ENCODE results near the gene FOXN3.

The FOXN3 gene

GRCh38 chr14:89402363-89402762 lies 14.7 kb downstream of the FOXN3 start:
- Histone ChIP-seq H3K27me3 (replicated peaks in 2 of 5; ENCODE audit: control insufficient read depth in 4 of 5, insufficient read depth in 5 of 5, low read length in 4 of 5) (no peaks in the 10 kb centered on the region), H3K4me3 (ENCODE audit: control insufficient read depth in 1 of 7, extremely low read depth in 1 of 7, insufficient read depth in 4 of 7, low read depth in 2 of 7, low read length in 6 of 7) (no peak overlapping the region), H3K27ac (ENCODE audit: insufficient read depth in 1 of 2, low read depth in 1 of 2, low read length in 2 of 2, poor library complexity in 1 of 2, severe bottlenecking in 2 of 2) (no peak overlapping the region), H3K4me1 (ENCODE audit: control extremely low read depth in 1 of 4, control insufficient read depth in 4 of 4, insufficient read depth in 4 of 4, low read length in 3 of 4) (peaks cover 2 to 28% (median 20%) of the 10 kb centered on the region in 4 experiments), H3K9me3 (ENCODE audit: control extremely low read depth in 1 of 5, control insufficient read depth in 4 of 5, insufficient read depth in 2 of 5, low read depth in 1 of 5, low read length in 4 of 5) (no peaks in the 10 kb centered on the region), H3K36me3 (ENCODE audit: control insufficient read depth in 4 of 4, insufficient read depth in 4 of 4, low read length in 3 of 4) (peaks cover 0 to 28% (median 3%) of the 10 kb centered on the region in 4 experiments)
- DNase-seq: peak in 1 of 3 donors; percentile 41
- ChIA-PET POLR2A (no interaction called here), CTCF (interaction anchor here (0.6 kb wide), 1 partner anchor 140 kb away, joined by 3 read pairs; no protein-coding TSS in a partner anchor)
- WGBS (ENCODE audit: insufficient coverage): 100% methylated on average over 3 of the region's 3 CpGs

GRCh38 chr14:89401761-89402160 lies 15.3 kb downstream of the FOXN3 start:
- POLR2A ChIA-PET: no interaction called here
- H3K36me3 ChIP-seq (ENCODE audit: control insufficient read depth in 4 of 4, insufficient read depth in 4 of 4, low read length in 3 of 4): peaks cover 0 to 24% (median 3%) of the 10 kb centered on the region in 4 experiments
- H3K27ac ChIP-seq (ENCODE audit: insufficient read depth in 1 of 2, low read depth in 1 of 2, low read length in 2 of 2, poor library complexity in 1 of 2, severe bottlenecking in 2 of 2): no peak overlapping the region
- H3K9me3 ChIP-seq (ENCODE audit: control extremely low read depth in 1 of 5, control insufficient read depth in 4 of 5, insufficient read depth in 2 of 5, low read depth in 1 of 5, low read length in 4 of 5): no peaks in the 10 kb centered on the region
- WGBS (ENCODE audit: insufficient coverage): 47% methylated on average over 2 of the region's 4 CpGs
- no peak overlapping the region for H3K4me3 ChIP-seq (ENCODE audit: control insufficient read depth in 1 of 7, extremely low read depth in 1 of 7, insufficient read depth in 4 of 7, low read depth in 2 of 7, low read length in 6 of 7)
- H3K4me1 ChIP-seq (ENCODE audit: control extremely low read depth in 1 of 4, control insufficient read depth in 4 of 4, insufficient read depth in 4 of 4, low read length in 3 of 4): peaks cover 2 to 23% (median 16%) of the 10 kb centered on the region in 4 experiments
- CTCF ChIA-PET: interaction anchor here (1.8 kb wide), 1 partner anchor 8 kb away, joined by 7 read pairs; no protein-coding TSS in a partner anchor
- H3K27me3 ChIP-seq (replicated peaks in 2 of 5; ENCODE audit: control insufficient read depth in 4 of 5, insufficient read depth in 5 of 5, low read length in 4 of 5): no peaks in the 10 kb centered on the region
- DNase-seq: no peak

DNA sequence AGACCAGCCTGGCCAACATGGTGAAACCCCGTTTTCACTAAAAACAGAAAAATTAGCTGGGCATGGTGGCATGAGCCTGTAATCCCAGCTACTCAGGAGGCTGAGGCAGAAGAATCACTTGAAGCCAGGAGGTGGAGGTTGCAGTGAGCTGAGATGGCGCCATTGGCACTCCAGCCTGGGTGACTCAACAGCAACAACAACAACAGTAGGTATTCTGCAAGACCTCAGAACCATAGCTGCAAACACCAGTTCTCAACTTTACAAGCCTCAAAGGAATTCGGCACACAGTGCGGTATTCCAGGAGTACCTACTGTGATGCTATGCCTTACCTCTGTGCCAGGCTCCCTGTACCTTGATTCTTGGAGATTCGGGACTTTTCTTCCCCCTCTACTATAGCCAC lies 15.8 kb downstream of the FOXN3 start:
- H3K4me1 ChIP-seq (ENCODE audit: control extremely low read depth in 1 of 4, control insufficient read depth in 4 of 4, insufficient read depth in 4 of 4, low read length in 3 of 4): peaks cover 2 to 23% (median 16%) of the 10 kb centered on the region in 4 experiments
- H3K4me3 ChIP-seq (ENCODE audit: control insufficient read depth in 1 of 7, extremely low read depth in 1 of 7, insufficient read depth in 4 of 7, low read depth in 2 of 7, low read length in 6 of 7): no peak overlapping the region
- CTCF ChIA-PET: interaction anchor here (1.2 to 1.8 kb wide), 2 partner anchors 8 to 160 kb away, joined by 3 to 7 read pairs; no protein-coding TSS in a partner anchor
- DNase-seq: no peak
- H3K9me3 ChIP-seq (ENCODE audit: control extremely low read depth in 1 of 5, control insufficient read depth in 4 of 5, insufficient read depth in 2 of 5, low read depth in 1 of 5, low read length in 4 of 5): no peaks in the 10 kb centered on the region
- POLR2A ChIA-PET: interaction anchor here (0.5 kb wide), 1 partner anchor 15 kb away, joined by 3 read pairs; no protein-coding TSS in a partner anchor
- H3K27ac ChIP-seq (ENCODE audit: insufficient read depth in 1 of 2, low read depth in 1 of 2, low read length in 2 of 2, poor library complexity in 1 of 2, severe bottlenecking in 2 of 2): no peak overlapping the region
- WGBS (ENCODE audit: insufficient coverage): 100% methylated on average over 4 of the region's 5 CpGs
- H3K36me3 ChIP-seq (ENCODE audit: control insufficient read depth in 4 of 4, insufficient read depth in 4 of 4, low read length in 3 of 4): peaks cover 0 to 24% (median 3%) of the 10 kb centered on the region in 4 experiments
- no peaks in the 10 kb centered on the region for H3K27me3 ChIP-seq (replicated peaks in 2 of 5; ENCODE audit: control insufficient read depth in 4 of 5, insufficient read depth in 5 of 5, low read length in 4 of 5)

- POLR2A ChIA-PET: interaction anchor here (0.5 kb wide), 1 partner anchor 15 kb away, joined by 3 read pairs; no protein-coding TSS in a partner anchor
- 100% methylated on average over 2 of the region's 2 CpGs for WGBS (ENCODE audit: insufficient coverage)
- Histone ChIP-seq H3K27me3 (replicated peaks in 2 of 5; ENCODE audit: control insufficient read depth in 4 of 5, insufficient read depth in 5 of 5, low read length in 4 of 5) (no peaks in the 10 kb centered on the region), H3K4me3 (ENCODE audit: control insufficient read depth in 1 of 7, extremely low read depth in 1 of 7, insufficient read depth in 4 of 7, low read depth in 2 of 7, low read length in 6 of 7) (no peak overlapping the region), H3K9me3 (ENCODE audit: control extremely low read depth in 1 of 5, control insufficient read depth in 4 of 5, insufficient read depth in 2 of 5, low read depth in 1 of 5, low read length in 4 of 5) (no peaks in the 10 kb centered on the region), H3K4me1 (ENCODE audit: control extremely low read depth in 1 of 4, control insufficient read depth in 4 of 4, insufficient read depth in 4 of 4, low read length in 3 of 4) (peaks cover 2 to 23% (median 16%) of the 10 kb centered on the region in 4 experiments), H3K27ac (ENCODE audit: insufficient read depth in 1 of 2, low read depth in 1 of 2, low read length in 2 of 2, poor library complexity in 1 of 2, severe bottlenecking in 2 of 2) (no peak overlapping the region), H3K36me3 (ENCODE audit: control insufficient read depth in 4 of 4, insufficient read depth in 4 of 4, low read length in 3 of 4) (peaks cover 0 to 20% (median 3%) of the 10 kb centered on the region in 4 experiments)
- no peak for DNase-seq
- CTCF ChIA-PET: interaction anchor here (1.2 to 1.8 kb wide), 2 partner anchors 9 to 159 kb away, joined by 3 to 7 read pairs; no protein-coding TSS in a partner anchor
Observed at GRCh38 chr14:89400529-89400928, 16.5 kb downstream of the FOXN3 start.

GRCh38 chr14:89399594-89400068 lies 17.4 kb downstream of the FOXN3 start:
- H3K27ac ChIP-seq (ENCODE audit: insufficient read depth in 1 of 2, low read depth in 1 of 2, low read length in 2 of 2, poor library complexity in 1 of 2, severe bottlenecking in 2 of 2): peak overlapping the region; percentile 51 to 69
- H3K4me3 ChIP-seq (ENCODE audit: control insufficient read depth in 1 of 7, extremely low read depth in 1 of 7, insufficient read depth in 4 of 7, low read depth in 2 of 7, low read length in 6 of 7): peak overlapping the region in 1 of 7 experiments; percentile 12
- no peaks in the 10 kb centered on the region for H3K27me3 ChIP-seq (replicated peaks in 2 of 5; ENCODE audit: control insufficient read depth in 4 of 5, insufficient read depth in 5 of 5, low read length in 4 of 5)
- DNase-seq: peak; percentile 64 to 93 (median 90)
- 50% methylated on average over 5 of the region's 10 CpGs for WGBS (ENCODE audit: insufficient coverage)
- ChIA-PET POLR2A (no interaction called here), CTCF (interaction anchor here (0.6 to 1.8 kb wide), 2 partner anchors 10 to 72 kb away, joined by 3 to 7 read pairs; no protein-coding TSS in a partner anchor)
- H3K4me1 ChIP-seq (ENCODE audit: control extremely low read depth in 1 of 4, control insufficient read depth in 4 of 4, insufficient read depth in 4 of 4, low read length in 3 of 4): peaks cover 2 to 30% (median 22%) of the 10 kb centered on the region in 4 experiments
- H3K36me3 ChIP-seq (ENCODE audit: control insufficient read depth in 4 of 4, insufficient read depth in 4 of 4, low read length in 3 of 4): peaks cover 0 to 14% (median 3%) of the 10 kb centered on the region in 4 experiments
- H3K9me3 ChIP-seq (ENCODE audit: control extremely low read depth in 1 of 5, control insufficient read depth in 4 of 5, insufficient read depth in 2 of 5, low read depth in 1 of 5, low read length in 4 of 5): no peaks in the 10 kb centered on the region

- CTCF ChIA-PET: interaction anchor here (0.6 to 1.0 kb wide), 2 partner anchors 17 to 72 kb away, joined by 3 read pairs; no protein-coding TSS in a partner anchor
- no peak for DNase-seq
- Histone ChIP-seq H3K9me3 (ENCODE audit: control extremely low read depth in 1 of 5, control insufficient read depth in 4 of 5, insufficient read depth in 2 of 5, low read depth in 1 of 5, low read length in 4 of 5) (no peaks in the 10 kb centered on the region), H3K4me1 (ENCODE audit: control extremely low read depth in 1 of 4, control insufficient read depth in 4 of 4, insufficient read depth in 4 of 4, low read length in 3 of 4) (peaks cover 2 to 32% (median 23%) of the 10 kb centered on the region in 4 experiments), H3K27ac (ENCODE audit: insufficient read depth in 1 of 2, low read depth in 1 of 2, low read length in 2 of 2, poor library complexity in 1 of 2, severe bottlenecking in 2 of 2) (peak overlapping the region; percentile 51 to 69), H3K4me3 (ENCODE audit: control insufficient read depth in 1 of 7, extremely low read depth in 1 of 7, insufficient read depth in 4 of 7, low read depth in 2 of 7, low read length in 6 of 7) (no peak overlapping the region), H3K27me3 (replicated peaks in 2 of 5; ENCODE audit: control insufficient read depth in 4 of 5, insufficient read depth in 5 of 5, low read length in 4 of 5) (no peaks in the 10 kb centered on the region), H3K36me3 (ENCODE audit: control insufficient read depth in 4 of 4, insufficient read depth in 4 of 4, low read length in 3 of 4) (peaks cover 0 to 14% (median 3%) of the 10 kb centered on the region in 4 experiments)
- POLR2A ChIA-PET: no interaction called here
- WGBS (ENCODE audit: insufficient coverage): 95% methylated on average over 7 of the region's 7 CpGs
Observed at GRCh38 chr14:89399157-89399556, 17.9 kb downstream of the FOXN3 start.

GRCh38 chr14:89397569-89398230 lies 19.3 kb downstream of the FOXN3 start:
- POLR2A ChIA-PET: no interaction called here
- WGBS (ENCODE audit: insufficient coverage): 89% methylated on average over 3 of the region's 3 CpGs
- CTCF ChIA-PET: interaction anchor here (1.2 to 1.3 kb wide), 2 partner anchors 8 to 38 kb away, joined by 3 to 4 read pairs; no protein-coding TSS in a partner anchor
- peaks cover 2 to 39% (median 29%) of the 10 kb centered on the region in 4 experiments for H3K4me1 ChIP-seq (ENCODE audit: control extremely low read depth in 1 of 4, control insufficient read depth in 4 of 4, insufficient read depth in 4 of 4, low read length in 3 of 4)
- H3K27me3 ChIP-seq (replicated peaks in 2 of 5; ENCODE audit: control insufficient read depth in 4 of 5, insufficient read depth in 5 of 5, low read length in 4 of 5): no peaks in the 10 kb centered on the region
- H3K36me3 ChIP-seq (ENCODE audit: control insufficient read depth in 4 of 4, insufficient read depth in 4 of 4, low read length in 3 of 4): peaks cover 0 to 8% (median 3%) of the 10 kb centered on the region in 4 experiments
- DNase-seq: no peak
- H3K27ac ChIP-seq (ENCODE audit: insufficient read depth in 1 of 2, low read depth in 1 of 2, low read length in 2 of 2, poor library complexity in 1 of 2, severe bottlenecking in 2 of 2): no peak overlapping the region
- no peaks in the 10 kb centered on the region for H3K9me3 ChIP-seq (ENCODE audit: control extremely low read depth in 1 of 5, control insufficient read depth in 4 of 5, insufficient read depth in 2 of 5, low read depth in 1 of 5, low read length in 4 of 5)
- no peak overlapping the region for H3K4me3 ChIP-seq (ENCODE audit: control insufficient read depth in 1 of 7, extremely low read depth in 1 of 7, insufficient read depth in 4 of 7, low read depth in 2 of 7, low read length in 6 of 7)

All from common myeloid progenitor, CD34-positive (primary cell).